Muscle layer of duodenum (tissue), 2 donors: ENCODE results near the gene BSG.
"Not testable (repeated sequence)": the region's sequence is repeated elsewhere in the genome, so short reads cannot be mapped to it uniquely, and the experiment has no call there.

ENCODE experiments used
- H3K27ac ChIP-seq: one replicate; pipeline ENCODE4 v1.7.0; 2013; ENCODE audit warnings: mild to moderate bottlenecking, low read length
- H3K27me3 ChIP-seq: one replicate; pipeline ENCODE4 v1.7.0; 2013; ENCODE audit warnings: low read depth, mild to moderate bottlenecking, control low read depth, low read length
- H3K36me3 ChIP-seq, 2 donors: one replicate each; pipeline ENCODE4 v1.7.0; 2013; ENCODE audit warnings: low read length in 2 of 2, control low read depth in 1 of 2, mild to moderate bottlenecking in 1 of 2; ENCODE audit not compliant: insufficient read depth in 2 of 2, control insufficient read depth in 1 of 2
- H3K4me1 ChIP-seq, 2 donors: one replicate each; pipeline ENCODE4 v1.7.0; 2013; ENCODE audit warnings: low read length in 2 of 2, mild to moderate bottlenecking in 2 of 2, control low read depth in 1 of 2, moderate library complexity in 1 of 2; ENCODE audit not compliant: insufficient read depth in 2 of 2, control insufficient read depth in 1 of 2
- H3K4me3 ChIP-seq, 2 donors: one replicate each; pipeline ENCODE4 v1.7.0; 2013; ENCODE audit warnings: low read length in 2 of 2, low read depth in 1 of 2, mild to moderate bottlenecking in 1 of 2
- H3K9me3 ChIP-seq, 2 donors: one replicate each; pipeline ENCODE4 v1.7.0; 2013; ENCODE audit warnings: low read length in 2 of 2, control low read depth in 1 of 2, mild to moderate bottlenecking in 1 of 2; ENCODE audit not compliant: control insufficient read depth in 1 of 2
- donor health status: healthy.

Gene BSG

GRCh38 chr19:584240-585001 is 12.0 kb downstream of the BSG start:
- Histone ChIP-seq H3K4me1 (peaks cover 0 to 16% of the 10 kb centered on the region in 2 donors), H3K36me3 (peaks cover 0 to 38% of the 10 kb centered on the region in 2 donors), H3K4me3 (no peak overlapping the region), H3K9me3 (no peaks in the 10 kb centered on the region), H3K27ac (no peak overlapping the region), H3K27me3 (peaks cover 11% of the 10 kb centered on the region)

- not testable (repeated sequence) for H3K27ac ChIP-seq, H3K4me3 ChIP-seq, H3K9me3 ChIP-seq
- peaks cover 0 to 18% of the 10 kb centered on the region in 2 donors for H3K4me1 ChIP-seq
- H3K27me3 ChIP-seq, result peaks cover 11% of the 10 kb centered on the region
- peaks cover 0 to 31% of the 10 kb centered on the region in 2 donors for H3K36me3 ChIP-seq
Measured at GRCh38 chr19:585146-585545, 12.8 kb downstream of the BSG start.

GRCh38 chr19:585551-586110 is 13.2 kb downstream of the BSG start:
- Histone ChIP-seq H3K27ac (no peak overlapping the region), H3K36me3 (peaks cover 0 to 27% of the 10 kb centered on the region in 2 donors), H3K9me3 (no peaks in the 10 kb centered on the region), H3K4me3 (no peak overlapping the region), H3K27me3 (peaks cover 11% of the 10 kb centered on the region), H3K4me1 (peaks cover 0 to 19% of the 10 kb centered on the region in 2 donors)

DNA sequence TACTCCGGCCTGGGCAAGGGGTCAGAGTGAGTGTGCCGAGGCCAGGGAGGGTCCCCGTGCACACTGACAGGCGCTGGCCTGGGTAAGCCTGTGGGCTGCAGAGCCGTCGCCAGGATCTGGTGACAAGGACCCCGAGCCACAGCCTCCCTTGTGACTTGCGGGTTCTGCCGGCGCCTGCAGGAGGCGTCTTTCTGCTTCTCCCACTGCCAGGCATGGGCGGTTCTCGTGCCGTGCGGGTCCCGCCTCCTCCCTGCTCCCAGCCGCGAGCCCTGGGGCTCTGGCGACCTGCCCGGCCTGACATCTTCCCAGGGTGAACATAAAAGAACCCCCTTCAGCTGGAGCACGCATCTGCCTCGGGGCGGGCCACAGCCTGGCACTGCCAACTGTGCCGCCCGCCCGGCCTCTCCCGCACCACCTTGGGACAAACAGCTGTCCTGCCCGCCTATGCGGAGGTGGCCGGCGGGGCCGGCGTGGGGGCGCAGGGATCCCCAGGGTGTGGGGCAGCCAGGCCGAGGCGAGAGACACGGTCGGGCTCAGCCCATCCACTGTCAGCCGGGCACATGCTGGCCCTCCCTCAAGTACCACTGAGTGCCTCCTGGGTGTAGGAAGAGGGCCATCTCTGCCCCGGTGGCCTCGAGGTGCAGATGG is 15.8 kb downstream of the BSG start:
- Histone ChIP-seq H3K4me1 (peaks cover 0 to 23% of the 10 kb centered on the region in 2 donors), H3K4me3 (no peak overlapping the region), H3K27ac (no peak overlapping the region), H3K27me3 (peaks cover 18% of the 10 kb centered on the region), H3K36me3 (peaks cover 0 to 5% of the 10 kb centered on the region in 2 donors), H3K9me3 (no peaks in the 10 kb centered on the region)

GRCh38 chr19:588741-589692 is 16.6 kb downstream of the BSG start:
- Histone ChIP-seq H3K4me3 (no peak overlapping the region), H3K27ac (no peak overlapping the region), H3K27me3 (peaks cover 18% of the 10 kb centered on the region)

DNA sequence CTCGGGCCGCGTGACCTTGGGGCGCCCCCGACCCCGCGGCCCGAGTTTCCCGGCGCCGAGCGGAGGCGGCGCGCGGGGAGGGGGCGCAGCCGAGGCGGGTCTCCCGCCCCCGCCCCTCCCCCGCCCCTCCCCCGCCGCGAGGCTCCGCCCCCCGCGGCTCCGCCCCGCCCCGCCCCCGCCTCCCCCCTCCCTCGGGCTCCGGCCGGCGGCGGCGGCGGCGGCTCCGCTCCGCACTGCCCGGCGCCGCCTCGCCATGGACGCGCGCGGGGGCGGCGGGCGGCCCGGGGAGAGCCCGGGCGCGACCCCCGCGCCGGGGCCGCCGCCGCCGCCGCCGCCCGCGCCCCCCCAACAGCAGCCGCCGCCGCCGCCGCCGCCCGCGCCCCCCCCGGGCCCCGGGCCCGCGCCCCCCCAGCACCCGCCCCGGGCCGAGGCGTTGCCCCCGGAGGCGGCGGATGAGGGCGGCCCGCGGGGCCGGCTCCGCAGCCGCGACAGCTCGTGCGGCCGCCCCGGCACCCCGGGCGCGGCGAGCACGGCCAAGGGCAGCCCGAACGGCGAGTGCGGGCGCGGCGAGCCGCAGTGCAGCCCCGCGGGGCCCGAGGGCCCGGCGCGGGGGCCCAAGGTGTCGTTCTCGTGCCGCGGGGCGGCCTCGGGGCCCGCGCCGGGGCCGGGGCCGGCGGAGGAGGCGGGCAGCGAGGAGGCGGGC is 17.4 kb downstream of the BSG start, which contains the start of gene HCN2:
Gene HCN2 (plus strand): TSS at position 189 of the 703 bp plus-strand sequence. CDS start 65 bp downstream, at position 254.
- peaks cover 0 to 23% of the 10 kb centered on the region in 2 donors for H3K4me1 ChIP-seq
- no peaks in the 10 kb centered on the region for H3K36me3 ChIP-seq
- no peaks in the 10 kb centered on the region for H3K9me3 ChIP-seq
- H3K27ac ChIP-seq, result no peak within 1 kb of the TSS
- no peak within 1 kb of the TSS for H3K4me3 ChIP-seq
- peaks cover 18% of the 10 kb centered on the region for H3K27me3 ChIP-seq

More at GRCh38 chr19:588741-589692, 16.6 kb downstream of the BSG start:
- no peaks in the 10 kb centered on the region for H3K36me3 ChIP-seq
- peaks cover 0 to 23% of the 10 kb centered on the region in 2 donors for H3K4me1 ChIP-seq
- H3K9me3 ChIP-seq, result no peaks in the 10 kb centered on the region

- Histone ChIP-seq H3K36me3 (no peaks in the 10 kb centered on the region), H3K27ac (no peak overlapping the region), H3K4me1 (peaks cover 0 to 23% of the 10 kb centered on the region in 2 donors), H3K4me3 (no peak overlapping the region), H3K9me3 (no peaks in the 10 kb centered on the region), H3K27me3 (peaks cover 18% of the 10 kb centered on the region)
Measured at GRCh38 chr19:590396-590745, 18.0 kb downstream of the BSG start.

DNA sequence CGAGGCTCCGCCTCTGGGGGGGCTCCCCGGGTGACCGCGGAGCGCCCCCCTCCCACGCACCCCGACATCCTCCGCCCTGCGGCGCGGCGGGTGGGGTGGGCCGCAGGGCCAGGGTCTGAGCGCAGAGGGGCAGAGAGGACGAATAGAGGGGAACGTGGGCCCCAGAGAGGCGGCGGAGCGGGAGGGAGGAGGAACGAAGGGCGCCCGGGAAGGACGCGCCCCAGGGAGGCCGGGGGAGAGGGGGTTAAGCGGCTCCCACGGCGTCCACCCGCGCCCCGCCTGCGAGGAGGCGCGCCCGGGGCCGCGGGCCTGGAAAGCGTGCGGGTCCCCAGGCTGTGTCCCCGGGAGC is 18.3 kb downstream of the BSG start:
- no peak overlapping the region for H3K27ac ChIP-seq
- H3K9me3 ChIP-seq, result no peaks in the 10 kb centered on the region
- H3K4me3 ChIP-seq, result no peak overlapping the region
- no peaks in the 10 kb centered on the region for H3K36me3 ChIP-seq
- peaks cover 18% of the 10 kb centered on the region for H3K27me3 ChIP-seq
- H3K4me1 ChIP-seq, result peaks cover 0 to 23% of the 10 kb centered on the region in 2 donors

DNA sequence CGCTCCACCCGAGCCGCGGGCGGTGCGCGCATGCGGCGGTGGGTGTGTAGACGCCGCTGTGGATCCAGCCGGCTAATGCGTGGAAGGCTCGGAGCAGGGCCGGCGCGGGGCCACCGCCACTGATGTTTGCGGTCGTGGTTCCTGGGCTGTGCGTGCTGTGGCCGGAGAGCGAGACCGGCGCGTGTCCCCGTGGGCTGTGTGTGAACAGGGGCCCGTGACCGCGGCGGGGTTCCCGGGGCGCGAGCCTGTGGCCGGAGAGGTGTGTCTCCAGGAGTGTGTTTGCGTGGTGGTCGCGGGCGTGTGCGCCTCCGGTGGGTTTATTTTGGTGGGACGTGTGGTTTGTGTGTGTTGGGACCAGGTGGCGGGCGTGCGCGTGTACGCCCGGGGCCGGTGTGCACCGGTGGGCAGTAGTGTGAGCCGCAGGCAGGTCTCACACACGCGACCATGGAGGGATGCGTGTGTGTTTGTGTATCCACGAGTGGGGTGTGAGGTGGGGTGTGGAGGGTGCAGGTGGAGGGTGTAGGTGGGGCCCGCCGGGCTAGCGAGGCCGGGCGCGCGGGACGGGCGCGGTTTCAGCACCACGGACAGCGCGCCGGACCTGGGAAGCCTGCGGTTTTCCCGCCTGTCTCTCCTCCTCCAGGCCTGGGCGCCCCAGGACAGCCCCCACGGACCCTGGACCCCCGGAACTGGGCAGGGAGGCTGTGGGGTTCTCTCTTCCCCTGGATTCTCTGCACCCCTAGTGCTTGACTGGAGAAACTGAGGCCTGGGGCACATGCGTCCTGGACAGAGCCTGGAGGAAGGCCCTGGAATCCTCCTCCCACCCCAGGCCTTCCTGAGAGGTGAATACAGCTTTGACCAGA is 18.9 kb downstream of the BSG start:
- Histone ChIP-seq H3K4me3 (no peak overlapping the region), H3K4me1 (peaks cover 0 to 23% of the 10 kb centered on the region in 2 donors), H3K36me3 (no peaks in the 10 kb centered on the region), H3K27ac (no peak overlapping the region), H3K9me3 (no peaks in the 10 kb centered on the region), H3K27me3 (peaks cover 18% of the 10 kb centered on the region)

DNA sequence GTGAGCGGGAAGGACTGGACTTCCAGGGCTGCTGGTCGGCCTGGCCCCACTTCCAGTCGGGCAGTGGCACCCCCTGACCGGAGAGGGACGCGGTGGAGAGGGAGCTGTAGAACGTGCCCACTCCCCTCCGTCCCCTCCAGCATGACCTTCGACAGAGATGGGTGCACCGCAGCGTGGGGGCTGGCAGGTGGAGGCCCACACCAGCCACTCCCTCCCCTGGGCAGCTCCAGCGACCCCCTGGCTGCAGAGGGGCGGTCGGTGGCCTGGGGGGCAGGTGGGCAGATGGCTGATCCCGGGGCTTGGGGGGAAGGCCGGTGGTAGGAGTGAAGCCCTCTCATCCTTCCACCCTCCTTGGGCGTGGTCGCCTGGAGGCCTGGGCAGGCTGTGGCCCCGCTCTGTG is 19.7 kb downstream of the BSG start:
- Histone ChIP-seq H3K4me1 (peaks cover 0 to 23% of the 10 kb centered on the region in 2 donors), H3K36me3 (no peaks in the 10 kb centered on the region), H3K27me3 (peaks cover 18% of the 10 kb centered on the region), H3K4me3 (no peak overlapping the region), H3K27ac (no peak overlapping the region), H3K9me3 (no peaks in the 10 kb centered on the region)
